ENCODE data around the gene C1orf159. TPM values are rescaled to one million over a fixed set of nuclear protein-coding genes. Genes with fewer than 3 reads are reported as not detected.

The C1orf159 gene
- polyA plus RNA-seq, 1 donor from 2014 or later = 31.5 TPM

- no peaks in the 10 kb centered on the region for H3K9me3 ChIP-seq (ENCODE audit: low read length)
- no peak overlapping the region for H3K27ac ChIP-seq (ENCODE audit: low read length)
- no peak for TF ChIP-seq POLR2AphosphoS5 (IDR thresholded peaks at IDR 0.05)
- no peak for TF ChIP-seq SMC3 (conservative IDR thresholded peaks at IDR 0.05; ENCODE audit: poor library complexity)
- no peak for TF ChIP-seq REST (IDR thresholded peaks at IDR 0.05; ENCODE audit: borderline replicate concordance)
- no peak for TF ChIP-seq RAD21 (conservative IDR thresholded peaks at IDR 0.05)
- no peak for TF ChIP-seq EZH2 (IDR thresholded peaks at IDR 0.05; ENCODE audit: borderline replicate concordance, insufficient read depth, low read length, poor library complexity, severe bottlenecking)
- no peak for TF ChIP-seq TAF1 (IDR thresholded peaks at IDR 0.05; ENCODE audit: low read depth)
- no peak for TF ChIP-seq CTCF (IDR thresholded peaks at IDR 0.05; ENCODE audit: poor library complexity, severe bottlenecking)
- H3K9me2 ChIP-seq (ENCODE audit: insufficient read depth, low read length) = no peaks in the 10 kb centered on the region
- H3K9ac ChIP-seq (ENCODE audit: low read length) = no peak overlapping the region
- H2AFZ ChIP-seq (ENCODE audit: low read depth, low read length) = no peak overlapping the region
- H3K27me3 ChIP-seq (ENCODE audit: insufficient read depth, low read depth, low read length) = no peaks in the 10 kb centered on the region
- no peaks in the 10 kb centered on the region for H3K36me3 ChIP-seq (ENCODE audit: insufficient read depth, low read length)
- H4K20me1 ChIP-seq (ENCODE audit: insufficient read depth) = no peaks in the 10 kb centered on the region
- no peaks in the 10 kb centered on the region for H3K79me2 ChIP-seq (replicated peaks; ENCODE audit: insufficient read depth, low read length)
- no peak overlapping the region for H3K4me2 ChIP-seq (ENCODE audit: low read length)
- no peak overlapping the region for H3K4me3 ChIP-seq (ENCODE audit: low read length)
- no peaks in the 10 kb centered on the region for H3F3A ChIP-seq (ENCODE audit: insufficient read depth, low read length, poor library complexity, severe bottlenecking)
Measured at GRCh38 chr1:1091344-1092148, 24.3 kb downstream of the C1orf159 start.

- Histone ChIP-seq H3K9me3 (ENCODE audit: low read length) (no peaks in the 10 kb centered on the region), H3K9ac (ENCODE audit: low read length) (no peak overlapping the region), H4K20me1 (ENCODE audit: insufficient read depth) (no peaks in the 10 kb centered on the region), H3K36me3 (ENCODE audit: insufficient read depth, low read length) (no peaks in the 10 kb centered on the region), H3K9me2 (ENCODE audit: insufficient read depth, low read length) (no peaks in the 10 kb centered on the region), H3K4me3 (ENCODE audit: low read length) (no peak overlapping the region), H3K79me2 (replicated peaks; ENCODE audit: insufficient read depth, low read length) (no peaks in the 10 kb centered on the region), H3K27ac (ENCODE audit: low read length) (no peak overlapping the region), H3K4me2 (ENCODE audit: low read length) (no peak overlapping the region), H3F3A (ENCODE audit: insufficient read depth, low read length, poor library complexity, severe bottlenecking) (no peaks in the 10 kb centered on the region), H3K27me3 (ENCODE audit: insufficient read depth, low read depth, low read length) (no peaks in the 10 kb centered on the region), H2AFZ (ENCODE audit: low read depth, low read length) (no peak overlapping the region)
- no peak for TF ChIP-seq EP300 (conservative IDR thresholded peaks at IDR 0.05; ENCODE audit: poor library complexity, severe bottlenecking)
- no peak for TF ChIP-seq POLR2AphosphoS5 (IDR thresholded peaks at IDR 0.05)
- TF ChIP-seq TAF1 (IDR thresholded peaks at IDR 0.05; ENCODE audit: low read depth) = no peak
- TF ChIP-seq CTCF (IDR thresholded peaks at IDR 0.05; ENCODE audit: poor library complexity, severe bottlenecking) = no peak
- no peak for TF ChIP-seq MXI1 (conservative IDR thresholded peaks at IDR 0.05; ENCODE audit: poor library complexity, severe bottlenecking)
- no peak for TF ChIP-seq EZH2 (IDR thresholded peaks at IDR 0.05; ENCODE audit: borderline replicate concordance, insufficient read depth, low read length, poor library complexity, severe bottlenecking)
- TF ChIP-seq RAD21 (conservative IDR thresholded peaks at IDR 0.05) = no peak
- no peak for TF ChIP-seq SMC3 (conservative IDR thresholded peaks at IDR 0.05; ENCODE audit: poor library complexity)
- no peak for TF ChIP-seq REST (IDR thresholded peaks at IDR 0.05; ENCODE audit: borderline replicate concordance)
Measured at GRCh38 chr1:1090424-1091343, 25.2 kb downstream of the C1orf159 start.

Data from neural cell (in vitro differentiated cells).